Measurements from ENCODE around the gene FAM117A.

FAM117A gene

DNA sequence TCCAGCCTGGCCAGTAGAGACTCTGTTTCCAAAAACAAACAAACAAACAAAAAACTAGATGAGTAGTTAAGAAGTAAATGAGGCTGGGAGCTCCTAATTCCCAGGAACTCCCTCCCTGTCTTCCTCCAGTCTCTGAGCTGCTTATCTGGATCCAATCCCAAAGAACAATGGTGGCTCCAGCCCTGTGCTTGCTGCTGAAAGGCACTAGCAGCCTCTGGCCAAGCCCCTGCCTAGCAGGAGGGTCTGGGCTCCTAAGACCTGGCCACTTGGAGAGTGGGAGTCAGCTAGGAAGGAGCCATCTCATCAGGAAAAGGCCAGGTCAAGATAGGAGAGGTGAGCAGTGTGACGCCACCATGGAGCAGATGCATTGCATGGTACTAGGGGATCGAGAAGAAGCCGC lies 41.9 kb downstream of the FAM117A start:
- TF ChIP-seq, protein P1, sequence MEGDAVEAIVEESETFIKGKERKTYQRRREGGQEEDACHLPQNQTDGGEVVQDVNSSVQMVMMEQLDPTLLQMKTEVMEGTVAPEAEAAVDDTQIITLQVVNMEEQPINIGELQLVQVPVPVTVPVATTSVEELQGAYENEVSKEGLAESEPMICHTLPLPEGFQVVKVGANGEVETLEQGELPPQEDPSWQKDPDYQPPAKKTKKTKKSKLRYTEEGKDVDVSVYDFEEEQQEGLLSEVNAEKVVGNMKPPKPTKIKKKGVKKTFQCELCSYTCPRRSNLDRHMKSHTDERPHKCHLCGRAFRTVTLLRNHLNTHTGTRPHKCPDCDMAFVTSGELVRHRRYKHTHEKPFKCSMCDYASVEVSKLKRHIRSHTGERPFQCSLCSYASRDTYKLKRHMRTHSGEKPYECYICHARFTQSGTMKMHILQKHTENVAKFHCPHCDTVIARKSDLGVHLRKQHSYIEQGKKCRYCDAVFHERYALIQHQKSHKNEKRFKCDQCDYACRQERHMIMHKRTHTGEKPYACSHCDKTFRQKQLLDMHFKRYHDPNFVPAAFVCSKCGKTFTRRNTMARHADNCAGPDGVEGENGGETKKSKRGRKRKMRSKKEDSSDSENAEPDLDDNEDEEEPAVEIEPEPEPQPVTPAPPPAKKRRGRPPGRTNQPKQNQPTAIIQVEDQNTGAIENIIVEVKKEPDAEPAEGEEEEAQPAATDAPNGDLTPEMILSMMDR (IDR thresholded peaks at IDR 0.05; ENCODE audit: low read depth, low read length, missing control alignments): no peak
- H3K4me3 ChIP-seq (ENCODE audit: low read depth, low read length): no peak overlapping the region
- no peak for DNase-seq (ENCODE audit: low read depth)

DNA sequence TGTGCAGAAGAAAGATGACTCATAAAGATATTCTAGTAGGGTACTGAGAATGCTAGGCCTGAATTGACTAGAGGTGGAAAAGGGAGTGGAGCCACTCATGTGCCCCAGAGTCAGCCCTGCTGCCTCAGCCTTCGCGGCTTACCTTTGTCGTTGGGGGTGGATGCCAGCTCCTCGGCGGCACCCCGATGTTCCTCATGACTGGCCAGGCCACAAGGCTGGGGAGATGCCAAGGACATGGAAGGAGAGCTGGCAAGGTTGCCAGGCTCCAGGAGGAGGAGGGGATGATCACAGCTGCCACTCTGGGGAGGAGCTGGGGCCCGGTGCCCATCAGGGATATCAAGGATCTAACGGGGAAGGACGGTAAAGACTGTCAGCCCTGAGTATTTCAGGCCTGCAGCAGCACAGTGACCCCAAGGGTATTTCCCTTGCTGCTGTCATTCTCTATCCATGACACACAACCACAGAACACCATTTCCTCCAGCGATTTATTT lies 46.5 kb downstream of the FAM117A start:
- TF ChIP-seq, protein P1 (IDR thresholded peaks at IDR 0.05; ENCODE audit: low read depth, low read length, missing control alignments): no peak
- no peak for DNase-seq (ENCODE audit: low read depth)
- no peak overlapping the region for H3K4me3 ChIP-seq (ENCODE audit: low read depth, low read length)

DNA sequence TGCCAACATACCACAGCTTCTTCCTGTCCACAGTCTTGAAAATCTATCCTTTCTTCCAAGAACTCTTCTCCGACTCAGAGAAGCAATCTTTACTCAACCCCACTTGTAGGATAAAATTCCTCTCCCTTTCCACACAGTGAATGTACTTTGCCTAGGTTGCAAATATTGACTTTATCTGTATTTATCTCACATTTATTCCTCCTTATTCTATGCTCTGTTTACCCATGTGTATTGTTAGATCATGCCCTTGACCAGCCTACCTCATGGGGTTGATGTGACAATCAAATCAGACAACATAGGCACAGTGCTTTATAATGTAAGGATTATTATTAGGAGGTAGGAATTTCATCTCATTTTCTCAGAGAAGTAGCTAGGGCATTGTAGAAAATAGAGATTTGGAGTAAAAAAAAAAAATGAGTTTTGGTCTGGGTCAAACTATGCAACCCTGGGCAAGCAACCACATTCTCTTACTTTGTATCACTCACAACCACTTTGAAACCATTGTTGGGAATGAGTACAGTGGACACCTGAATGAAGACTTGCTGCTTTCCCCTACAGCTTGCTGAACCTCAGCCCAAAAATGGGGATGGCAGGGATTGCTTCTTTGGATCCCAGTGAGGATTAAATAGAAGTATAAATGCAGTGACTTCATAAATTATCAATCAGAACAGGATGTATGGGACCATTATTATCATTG lies 47.1 kb downstream of the FAM117A start:
- no peak overlapping the region for H3K4me3 ChIP-seq (ENCODE audit: low read depth, low read length)
- DNase-seq (ENCODE audit: low read depth): no peak
- TF ChIP-seq, protein P1 (IDR thresholded peaks at IDR 0.05; ENCODE audit: low read depth, low read length, missing control alignments): no peak

DNA sequence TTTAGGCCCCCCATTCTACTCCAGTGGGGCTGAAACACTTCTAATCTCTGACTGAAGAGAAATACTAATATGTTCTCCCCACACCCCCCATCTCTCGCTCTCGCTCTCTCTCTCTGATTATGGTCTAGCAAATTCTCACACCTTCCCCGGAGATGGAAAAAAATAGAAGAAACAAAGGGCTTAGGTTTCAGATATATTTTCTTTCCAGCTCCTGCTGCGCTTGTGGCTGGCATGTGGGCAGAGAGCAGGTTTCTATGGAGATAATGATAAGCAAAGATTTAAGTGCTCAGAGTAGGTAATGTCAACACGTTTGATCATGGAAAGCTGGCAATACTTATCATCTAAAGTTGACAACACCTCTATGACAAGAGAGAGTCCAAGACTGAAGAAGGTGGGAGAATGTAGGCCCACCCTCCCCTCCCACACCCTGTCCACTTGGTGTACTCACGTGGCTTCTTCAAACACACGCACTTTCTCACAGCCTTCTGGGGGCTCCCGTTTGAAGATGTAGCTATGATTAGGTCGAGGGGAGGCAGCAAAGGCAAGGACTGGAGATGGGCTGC lies 48.1 kb downstream of the FAM117A start:
- no peak overlapping the region for H3K4me3 ChIP-seq (ENCODE audit: low read depth, low read length)
- TF ChIP-seq, protein P1 (IDR thresholded peaks at IDR 0.05; ENCODE audit: low read depth, low read length, missing control alignments): no peak
- no peak for DNase-seq (ENCODE audit: low read depth)

DNA sequence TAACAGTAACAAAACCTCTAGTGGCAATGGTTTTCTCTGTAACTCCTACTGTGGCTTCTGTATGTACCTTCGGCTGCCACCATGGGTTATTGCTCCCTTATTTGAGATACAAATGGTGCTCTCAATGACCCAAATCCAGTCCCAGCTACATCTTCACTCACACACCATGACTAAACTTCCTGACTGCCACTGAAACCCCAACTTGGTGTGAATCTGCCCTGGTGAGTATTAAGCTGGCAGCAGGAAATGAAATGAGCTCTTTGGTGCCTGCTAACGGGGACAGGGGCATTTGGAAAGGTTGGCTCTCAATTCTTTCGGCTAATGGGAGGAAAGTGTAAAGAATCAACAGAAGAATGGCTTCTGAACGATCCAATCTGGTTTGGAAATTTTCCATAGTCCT lies 48.7 kb downstream of the FAM117A start:
- no peak for DNase-seq (ENCODE audit: low read depth)
- TF ChIP-seq, protein P1 (IDR thresholded peaks at IDR 0.05; ENCODE audit: low read depth, low read length, missing control alignments): no peak
- H3K4me3 ChIP-seq (ENCODE audit: low read depth, low read length): no peak overlapping the region

DNA sequence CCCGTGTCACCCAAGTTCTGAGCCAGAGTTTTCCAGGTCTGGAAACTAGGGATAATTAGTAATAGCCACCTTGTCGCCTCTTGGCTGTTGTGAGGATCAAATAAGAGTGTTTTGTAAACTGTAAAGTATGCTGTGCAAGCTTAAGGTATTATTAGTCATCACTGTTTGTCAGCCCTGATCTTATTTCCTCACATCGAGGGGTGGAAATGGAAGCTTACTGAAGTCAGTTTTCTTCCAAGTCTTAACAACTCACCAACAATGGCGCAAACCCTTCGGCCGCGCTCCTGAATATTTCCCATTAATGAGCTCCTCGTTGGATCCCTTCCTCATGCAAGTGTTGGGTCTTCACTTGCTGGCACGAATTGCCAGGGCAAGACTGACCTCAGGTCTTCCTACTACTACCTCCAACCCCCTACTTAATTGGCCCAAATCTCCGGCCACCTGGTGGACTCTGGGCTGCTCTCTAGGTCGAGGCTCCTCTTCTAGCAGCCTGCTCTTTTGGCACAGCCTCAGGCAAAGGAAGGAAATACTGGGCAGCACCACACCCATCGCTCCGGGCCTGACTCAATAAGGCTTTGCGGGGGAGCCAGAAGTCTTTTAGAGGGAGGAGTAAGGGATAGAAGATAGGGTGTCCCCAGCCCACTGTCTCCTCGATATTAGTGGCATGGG lies 55.3 kb downstream of the FAM117A start:
- H3K4me3 ChIP-seq (ENCODE audit: low read depth, low read length): peak overlapping the region; percentile 83; the same call in 1 of the 2 replicates
- DNase-seq (ENCODE audit: low read depth): no peak
- TF ChIP-seq, protein P1 (IDR thresholded peaks at IDR 0.05; ENCODE audit: low read depth, low read length, missing control alignments): peak; percentile 1
